Right cardiac atrium (tissue), 5 donors: Measurements from ENCODE around the gene KRT2. TPM values are rescaled to one million over a fixed set of nuclear protein-coding genes. Genes with fewer than 3 reads are reported as not detected.
A peak's percentile ranks its signal among the peaks of the same experiment; 100 is the strongest.

Experiments used
- ATAC-seq, 2 donors: fragments of 200-7000 bp; cut with Tn5 transposase; one replicate each; pipeline versions ENCODE4 v1.8.0 to v1.9.1; 2020; ENCODE audit warnings: moderate library complexity in 2 of 2, mild to moderate bottlenecking in 1 of 2
- DNase-seq, 3 donors: peaks; one replicate each; pipeline ENCODE4 v3.0.0-alpha.2; 2020
- H3K27ac ChIP-seq: one replicate; pipeline ENCODE4 v1.5.1; 2013; ENCODE audit warnings: mild to moderate bottlenecking, low read length, control low read depth, moderate library complexity
- H3K27me3 ChIP-seq: one replicate; pipeline ENCODE4 v1.6.1; 2013; ENCODE audit not compliant: control insufficient read depth, insufficient read depth
- H3K4me1 ChIP-seq: one replicate; pipeline ENCODE4 v1.6.1; 2013; ENCODE audit warnings: low read length; ENCODE audit not compliant: control insufficient read depth, insufficient read depth
- H3K4me3 ChIP-seq: one replicate; pipeline ENCODE4 v1.5.1; 2013; ENCODE audit warnings: low read length, control low read depth
- H3K9me3 ChIP-seq: one replicate; pipeline ENCODE4 v1.6.1; 2013; ENCODE audit warnings: low read length; ENCODE audit not compliant: control insufficient read depth
- WGBS: extraction: QIAGEN DNeasy Blood & Tissue Kit; methylation state at CpG from one replicate; pipeline ENCODE4 v1.1.7; 2013; 5-methylcytosine and 5-hydroxymethylcytosine counted together
- intact Hi-C, 4 donors: fragments of 100-400 bp; cut with DNase I; formaldehyde crosslinking; loops; one replicate each; pipeline versions ENCODE4 v1.11.0 to v1.14.0; 2022 to 2023
- polyA plus RNA-seq: library from polyadenylated mRNA; stranded (reverse); fragments of 200-250 nt; gene quantifications from one replicate; pipeline ENCODE4 v1.2.3, GENCODE V29; 2013
- total RNA-seq, 4 donors: library from RNA; stranded (reverse); fragmentation: NEBNext Ultra II Directional; extraction: Animal tissue kit (Norgen Biotek cat#: 25700); gene quantifications; one replicate each; pipeline ENCODE4 v1.2.1, GENCODE V29; 2021
- donor health status: healthy with polysubstance abuse.
- donor health status: DM: no; HTN: yes; CAD: no.
- donor health status: DM: no; HTN: no; CAD: no.
- donor health status: DM: no; HTN: yes; CAD: no; lungs with severe emphysema.
- donor health status: DM: yes; HTN: yes; CAD: no.

KRT2 gene
- total and polyA plus RNA-seq, 5 donors: not detected

DNA sequence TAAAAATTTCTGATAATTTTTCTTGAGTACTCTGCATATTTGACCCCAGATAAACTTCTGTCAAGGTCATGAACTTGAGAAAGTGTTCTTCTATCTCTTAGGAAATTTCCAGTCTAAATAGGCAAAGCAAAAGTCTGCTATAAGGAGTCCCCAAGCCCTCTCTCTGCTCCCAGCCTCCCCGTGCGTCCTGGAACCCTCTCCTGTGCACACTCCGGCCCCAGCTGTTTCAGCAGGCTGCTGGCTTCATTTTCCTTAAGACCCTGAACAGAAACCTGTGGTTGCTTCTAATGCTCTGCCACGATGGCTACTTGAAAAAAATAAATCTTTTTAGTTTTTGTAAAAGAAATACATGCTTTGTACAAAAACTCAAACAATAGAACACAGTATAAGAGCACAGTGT, 14.7 kb downstream of the KRT2 start:
- WGBS: 61% methylated on average over 4 of the region's 4 CpGs
- no peaks in the 10 kb centered on the region for H3K4me1 ChIP-seq
- H3K27me3 ChIP-seq: no peaks in the 10 kb centered on the region
- no peaks in the 10 kb centered on the region for H3K9me3 ChIP-seq
- no peak for ATAC-seq
- intact Hi-C loops: no loop called here
- no peak for DNase-seq
- no peak overlapping the region for H3K4me3 ChIP-seq
- no peak overlapping the region for H3K27ac ChIP-seq

- DNase-seq: no peak
- intact Hi-C loops: no loop called here
- no peaks in the 10 kb centered on the region for H3K27me3 ChIP-seq
- no peaks in the 10 kb centered on the region for H3K9me3 ChIP-seq
- no peaks in the 10 kb centered on the region for H3K4me1 ChIP-seq
- 59% methylated on average over 5 of the region's 5 CpGs for WGBS
- H3K4me3 ChIP-seq: no peak overlapping the region
- H3K27ac ChIP-seq: no peak overlapping the region
- no peak for ATAC-seq
These were observed 15.3 kb downstream of the KRT2 start for GRCh38 chr12:52636592-52637258.

- no peaks in the 10 kb centered on the region for H3K27me3 ChIP-seq
- H3K4me1 ChIP-seq: no peaks in the 10 kb centered on the region
- DNase-seq: no peak
- intact Hi-C loops: no loop called here
- no peak for ATAC-seq
- H3K4me3 ChIP-seq: no peak overlapping the region
- H3K27ac ChIP-seq: no peak overlapping the region
- no peaks in the 10 kb centered on the region for H3K9me3 ChIP-seq
- WGBS: 71% methylated on average over 6 of the region's 6 CpGs
These were observed 15.8 kb downstream of the KRT2 start for GRCh38 chr12:52636189-52636588.

- no peaks in the 10 kb centered on the region for H3K4me1 ChIP-seq
- no peak overlapping the region for H3K4me3 ChIP-seq
- H3K27me3 ChIP-seq: no peaks in the 10 kb centered on the region
- intact Hi-C loops: no loop called here
- H3K9me3 ChIP-seq: no peaks in the 10 kb centered on the region
- H3K27ac ChIP-seq: no peak overlapping the region
- ATAC-seq: peak; percentile 88 to 94
- 46% methylated on average over 7 of the region's 7 CpGs for WGBS
- DNase-seq: peak; percentile 67 to 88 (median 88)
These were observed 17.6 kb downstream of the KRT2 start for GRCh38 chr12:52634266-52635056.

- Histone ChIP-seq H3K27ac (no peak overlapping the region), H3K4me3 (no peak overlapping the region), H3K4me1 (no peaks in the 10 kb centered on the region), H3K9me3 (no peaks in the 10 kb centered on the region), H3K27me3 (no peaks in the 10 kb centered on the region)
- intact Hi-C loops: no loop called here
- DNase-seq (no peak), ATAC-seq (no peak)
- 59% methylated on average over 4 of the region's 4 CpGs for WGBS
These were observed 18.6 kb downstream of the KRT2 start for GRCh38 chr12:52633383-52633782.

- Histone ChIP-seq H3K9me3 (no peaks in the 10 kb centered on the region), H3K4me1 (no peaks in the 10 kb centered on the region), H3K4me3 (no peak overlapping the region)
These were observed 19.4 kb downstream of the KRT2 start for GRCh38 chr12:52632656-52633055.

DNA sequence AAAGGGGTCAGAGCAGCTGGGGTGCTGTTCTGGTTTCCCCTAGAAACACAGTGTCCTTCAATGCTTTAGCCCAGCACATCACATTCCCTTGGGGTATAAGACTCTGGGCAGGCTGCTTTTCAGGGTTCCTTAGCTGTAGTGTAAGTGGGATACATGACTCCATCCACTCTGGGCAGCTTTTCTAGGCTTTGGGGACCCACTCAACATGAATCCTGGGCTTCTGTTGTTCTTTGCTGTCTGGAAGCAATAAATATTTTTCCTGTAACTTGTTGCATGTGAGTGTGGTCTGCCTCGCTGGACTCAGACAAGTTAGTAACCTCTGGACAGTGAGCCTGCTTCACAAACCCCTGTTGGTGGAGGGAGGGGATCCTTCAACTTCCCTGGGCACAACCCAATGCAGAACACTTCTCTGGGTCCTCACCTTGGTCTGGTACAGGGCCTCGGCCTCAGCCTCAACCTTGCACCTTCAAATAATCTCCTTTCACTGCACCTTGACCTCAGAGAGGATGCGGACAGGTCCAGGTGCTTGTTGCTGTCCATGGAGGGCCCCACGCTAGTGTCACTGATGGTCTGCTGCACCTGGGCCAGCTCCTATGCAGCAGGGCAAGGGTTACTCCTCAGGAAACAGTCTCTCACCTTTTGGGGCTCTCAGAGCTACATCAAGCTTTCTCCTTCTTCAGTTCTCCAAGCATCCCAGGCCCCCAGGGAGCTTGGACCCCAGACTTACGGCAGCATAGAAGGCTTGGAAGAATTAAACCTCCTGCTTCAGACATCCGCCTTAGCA, 20.1 kb downstream of the KRT2 start:
- H3K4me1 ChIP-seq: no peaks in the 10 kb centered on the region
- intact Hi-C loops: no loop called here
- H3K9me3 ChIP-seq: no peaks in the 10 kb centered on the region
- H3K27ac ChIP-seq: no peak overlapping the region
- H3K27me3 ChIP-seq: no peaks in the 10 kb centered on the region
- DNase-seq (no peak), ATAC-seq (no peak)
- no peak overlapping the region for H3K4me3 ChIP-seq
- WGBS: 80% methylated on average over 6 of the region's 6 CpGs

More at GRCh38 chr12:52632656-52633055, 19.4 kb downstream of the KRT2 start:
- DNase-seq: no peak
- WGBS: 82% methylated on average over 4 of the region's 4 CpGs
- Histone ChIP-seq H3K27ac (no peak overlapping the region), H3K27me3 (no peaks in the 10 kb centered on the region)
- no peak for ATAC-seq
- intact Hi-C loops: no loop called here

DNA sequence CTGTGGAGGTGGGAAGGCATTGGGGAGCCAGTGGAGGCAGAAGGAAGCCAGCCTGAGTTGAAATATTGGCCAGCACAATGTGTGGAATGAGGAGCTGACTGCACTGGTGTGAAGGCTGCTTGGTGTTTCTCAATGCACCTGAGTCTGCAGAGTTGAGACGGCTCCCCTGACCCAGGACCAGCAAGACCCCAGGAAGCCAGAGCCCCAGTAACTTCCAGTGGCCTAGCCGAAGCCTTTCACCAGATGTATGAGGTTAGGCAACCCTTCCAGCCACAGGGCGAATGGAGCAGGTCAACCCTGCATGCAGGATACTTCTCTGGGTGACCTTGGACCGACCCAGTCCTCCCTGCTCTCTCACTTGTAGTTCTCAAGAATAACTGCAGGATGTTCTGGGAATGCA, 20.7 kb downstream of the KRT2 start:
- Histone ChIP-seq H3K27me3 (no peaks in the 10 kb centered on the region), H3K4me3 (no peak overlapping the region), H3K9me3 (no peaks in the 10 kb centered on the region), H3K4me1 (no peaks in the 10 kb centered on the region), H3K27ac (no peak overlapping the region)
- intact Hi-C loops: no loop called here
- 62% methylated on average over 4 of the region's 4 CpGs for WGBS
- ATAC-seq (no peak), DNase-seq (no peak)

- 58% methylated on average over 4 of the region's 4 CpGs for WGBS
- Histone ChIP-seq H3K4me1 (no peaks in the 10 kb centered on the region), H3K4me3 (no peak overlapping the region), H3K27me3 (no peaks in the 10 kb centered on the region), H3K27ac (no peak overlapping the region), H3K9me3 (no peaks in the 10 kb centered on the region)
- DNase-seq: no peak
- intact Hi-C loops: no loop called here
- ATAC-seq: no peak
These were observed 21.3 kb downstream of the KRT2 start for GRCh38 chr12:52630599-52631200.

- ATAC-seq (no peak), DNase-seq (no peak)
- Histone ChIP-seq H3K4me1 (no peaks in the 10 kb centered on the region), H3K4me3 (no peak overlapping the region), H3K27me3 (no peaks in the 10 kb centered on the region), H3K9me3 (no peaks in the 10 kb centered on the region), H3K27ac (no peak overlapping the region)
- intact Hi-C loops: no loop called here
- 76% methylated on average over 7 of the region's 7 CpGs for WGBS
These were observed 22.0 kb downstream of the KRT2 start for GRCh38 chr12:52630008-52630500.
